Activated gamma-delta T cell treated with anti-CD3 and anti-CD28 coated beads, Interleukin-2, amount 50 U/mL, for 16 hours (primary cell): ENCODE measurements around the gene TMEM87B.

Source experiments
- DNase-seq: peaks from one replicate; pipeline ENCODE4 v3.0.0-alpha.2; 2020; ENCODE audit warnings: low read depth

TMEM87B gene

GRCh38 chr2:112168422-112169124 lies 113.5 kb downstream of the TMEM87B start:
- no peak for DNase-seq
